ENCODE measurements around the gene CDHR3.

CDHR3 gene

GRCh38 chr7:106022193-106022821 is 59.2 kb downstream of the CDHR3 start:
- peaks cover 13% of the 10 kb centered on the region for H3K27me3 ChIP-seq (ENCODE audit: insufficient read depth, low read length)
- H3K4me1 ChIP-seq (ENCODE audit: control insufficient read depth, insufficient read depth, low read length, unreplicated experiment): no peaks in the 10 kb centered on the region
- H3K27ac ChIP-seq (ENCODE audit: low read depth, low read length): no peak overlapping the region
- H3K36me3 ChIP-seq (ENCODE audit: insufficient read depth, low read length): no peaks in the 10 kb centered on the region
- no peak overlapping the region for H3K4me3 ChIP-seq (ENCODE audit: low read depth, low read length)
- no peak overlapping the region for H2AFZ ChIP-seq (ENCODE audit: low read length, unreplicated experiment)
- H3K79me2 ChIP-seq (ENCODE audit: control insufficient read depth, insufficient read depth, low read length, unreplicated experiment): no peaks in the 10 kb centered on the region

- Histone ChIP-seq H2AFZ (ENCODE audit: low read length, unreplicated experiment) (no peak overlapping the region), H3K79me2 (ENCODE audit: control insufficient read depth, insufficient read depth, low read length, unreplicated experiment) (no peaks in the 10 kb centered on the region), H3K36me3 (ENCODE audit: insufficient read depth, low read length) (no peaks in the 10 kb centered on the region), H3K27ac (ENCODE audit: low read depth, low read length) (no peak overlapping the region), H3K4me1 (ENCODE audit: control insufficient read depth, insufficient read depth, low read length, unreplicated experiment) (no peaks in the 10 kb centered on the region), H3K4me3 (ENCODE audit: low read depth, low read length) (no peak overlapping the region), H3K27me3 (ENCODE audit: insufficient read depth, low read length) (peaks cover 13% of the 10 kb centered on the region)
Measured at GRCh38 chr7:106023369-106024322, 60.6 kb downstream of the CDHR3 start.

- peaks cover 13% of the 10 kb centered on the region for H3K27me3 ChIP-seq (ENCODE audit: insufficient read depth, low read length)
- H2AFZ ChIP-seq (ENCODE audit: low read length, unreplicated experiment): no peak overlapping the region
- no peaks in the 10 kb centered on the region for H3K36me3 ChIP-seq (ENCODE audit: insufficient read depth, low read length)
- no peak overlapping the region for H3K27ac ChIP-seq (ENCODE audit: low read depth, low read length)
- H3K79me2 ChIP-seq (ENCODE audit: control insufficient read depth, insufficient read depth, low read length, unreplicated experiment): no peaks in the 10 kb centered on the region
- H3K4me1 ChIP-seq (ENCODE audit: control insufficient read depth, insufficient read depth, low read length, unreplicated experiment): no peaks in the 10 kb centered on the region
- no peak overlapping the region for H3K4me3 ChIP-seq (ENCODE audit: low read depth, low read length)
Measured at GRCh38 chr7:106026101-106026500, 63.0 kb downstream of the CDHR3 start.

- Histone ChIP-seq H3K4me3 (ENCODE audit: low read depth, low read length) (no peak overlapping the region), H3K27me3 (ENCODE audit: insufficient read depth, low read length) (peaks cover 19% of the 10 kb centered on the region; the same call in 1 of the 2 replicates), H3K79me2 (ENCODE audit: control insufficient read depth, insufficient read depth, low read length, unreplicated experiment) (no peaks in the 10 kb centered on the region), H3K4me1 (ENCODE audit: control insufficient read depth, insufficient read depth, low read length, unreplicated experiment) (no peaks in the 10 kb centered on the region), H2AFZ (ENCODE audit: low read length, unreplicated experiment) (no peak overlapping the region), H3K27ac (ENCODE audit: low read depth, low read length) (no peak overlapping the region), H3K36me3 (ENCODE audit: insufficient read depth, low read length) (no peaks in the 10 kb centered on the region)
Measured at GRCh38 chr7:106029451-106029850, 66.4 kb downstream of the CDHR3 start.

- Histone ChIP-seq H3K27me3 (ENCODE audit: insufficient read depth, low read length) (peaks cover 16% of the 10 kb centered on the region; the same call in 1 of the 2 replicates), H2AFZ (ENCODE audit: low read length, unreplicated experiment) (no peak overlapping the region), H3K36me3 (ENCODE audit: insufficient read depth, low read length) (no peaks in the 10 kb centered on the region), H3K79me2 (ENCODE audit: control insufficient read depth, insufficient read depth, low read length, unreplicated experiment) (no peaks in the 10 kb centered on the region), H3K4me1 (ENCODE audit: control insufficient read depth, insufficient read depth, low read length, unreplicated experiment) (no peaks in the 10 kb centered on the region), H3K27ac (ENCODE audit: low read depth, low read length) (no peak overlapping the region), H3K4me3 (ENCODE audit: low read depth, low read length) (no peak overlapping the region)
Measured at GRCh38 chr7:106029941-106030340, 66.9 kb downstream of the CDHR3 start.

GRCh38 chr7:106031300-106032035 is 68.4 kb downstream of the CDHR3 start:
- no peak overlapping the region for H3K4me3 ChIP-seq (ENCODE audit: low read depth, low read length)
- H3K27ac ChIP-seq (ENCODE audit: low read depth, low read length): no peak overlapping the region
- no peaks in the 10 kb centered on the region for H3K36me3 ChIP-seq (ENCODE audit: insufficient read depth, low read length)
- no peak overlapping the region for H2AFZ ChIP-seq (ENCODE audit: low read length, unreplicated experiment)
- H3K4me1 ChIP-seq (ENCODE audit: control insufficient read depth, insufficient read depth, low read length, unreplicated experiment): no peaks in the 10 kb centered on the region
- H3K79me2 ChIP-seq (ENCODE audit: control insufficient read depth, insufficient read depth, low read length, unreplicated experiment): no peaks in the 10 kb centered on the region
- peaks cover 14% of the 10 kb centered on the region; the same call in 1 of the 2 replicates for H3K27me3 ChIP-seq (ENCODE audit: insufficient read depth, low read length)

- no peaks in the 10 kb centered on the region for H3K36me3 ChIP-seq (ENCODE audit: insufficient read depth, low read length)
- H3K27me3 ChIP-seq (ENCODE audit: insufficient read depth, low read length): peaks cover 14% of the 10 kb centered on the region; the same call in 1 of the 2 replicates
- no peak overlapping the region for H3K4me3 ChIP-seq (ENCODE audit: low read depth, low read length)
- H3K27ac ChIP-seq (ENCODE audit: low read depth, low read length): no peak overlapping the region
- no peak overlapping the region for H2AFZ ChIP-seq (ENCODE audit: low read length, unreplicated experiment)
- no peaks in the 10 kb centered on the region for H3K4me1 ChIP-seq (ENCODE audit: control insufficient read depth, insufficient read depth, low read length, unreplicated experiment)
- H3K79me2 ChIP-seq (ENCODE audit: control insufficient read depth, insufficient read depth, low read length, unreplicated experiment): no peaks in the 10 kb centered on the region
Measured at GRCh38 chr7:106032295-106032694, 69.2 kb downstream of the CDHR3 start.

- no peaks in the 10 kb centered on the region for H3K79me2 ChIP-seq (ENCODE audit: control insufficient read depth, insufficient read depth, low read length, unreplicated experiment)
- H3K27me3 ChIP-seq (ENCODE audit: insufficient read depth, low read length): peaks cover 14% of the 10 kb centered on the region; the same call in 1 of the 2 replicates
- no peaks in the 10 kb centered on the region for H3K4me1 ChIP-seq (ENCODE audit: control insufficient read depth, insufficient read depth, low read length, unreplicated experiment)
- H3K27ac ChIP-seq (ENCODE audit: low read depth, low read length): no peak overlapping the region
- no peak overlapping the region for H2AFZ ChIP-seq (ENCODE audit: low read length, unreplicated experiment)
- H3K4me3 ChIP-seq (ENCODE audit: low read depth, low read length): no peak overlapping the region
- H3K36me3 ChIP-seq (ENCODE audit: insufficient read depth, low read length): no peaks in the 10 kb centered on the region
Measured at GRCh38 chr7:106033735-106034134, 70.7 kb downstream of the CDHR3 start.

- no peak overlapping the region for H3K4me3 ChIP-seq (ENCODE audit: low read depth, low read length)
- H3K4me1 ChIP-seq (ENCODE audit: control insufficient read depth, insufficient read depth, low read length, unreplicated experiment): no peaks in the 10 kb centered on the region
- no peak overlapping the region for H3K27ac ChIP-seq (ENCODE audit: low read depth, low read length)
- H3K79me2 ChIP-seq (ENCODE audit: control insufficient read depth, insufficient read depth, low read length, unreplicated experiment): no peaks in the 10 kb centered on the region
- H3K36me3 ChIP-seq (ENCODE audit: insufficient read depth, low read length): no peaks in the 10 kb centered on the region
- H3K27me3 ChIP-seq (ENCODE audit: insufficient read depth, low read length): peaks cover 14% of the 10 kb centered on the region; the same call in 1 of the 2 replicates
- H2AFZ ChIP-seq (ENCODE audit: low read length, unreplicated experiment): no peak overlapping the region
Measured at GRCh38 chr7:106034383-106034782, 71.3 kb downstream of the CDHR3 start.

GRCh38 chr7:106035568-106035967 is 72.5 kb downstream of the CDHR3 start:
- Histone ChIP-seq H3K79me2 (ENCODE audit: control insufficient read depth, insufficient read depth, low read length, unreplicated experiment) (no peaks in the 10 kb centered on the region), H3K27me3 (ENCODE audit: insufficient read depth, low read length) (peaks cover 14% of the 10 kb centered on the region; the same call in 1 of the 2 replicates), H3K36me3 (ENCODE audit: insufficient read depth, low read length) (no peaks in the 10 kb centered on the region), H2AFZ (ENCODE audit: low read length, unreplicated experiment) (no peak overlapping the region), H3K27ac (ENCODE audit: low read depth, low read length) (no peak overlapping the region), H3K4me3 (ENCODE audit: low read depth, low read length) (no peak overlapping the region), H3K4me1 (ENCODE audit: control insufficient read depth, insufficient read depth, low read length, unreplicated experiment) (no peaks in the 10 kb centered on the region)
